ENCODE data around the gene MTHFR. TPM values are rescaled to one million over a fixed set of nuclear protein-coding genes. Genes with fewer than 3 reads are reported as not detected.
A peak's percentile ranks its signal among the peaks of the same experiment; 100 is the strongest.

Gene MTHFR
- total RNA-seq (10 to 100 TPM; 27.6 to 29.0 TPM), polyA plus RNA-seq (1 to 10 TPM; 5.5 to 9.0 TPM)

DNA sequence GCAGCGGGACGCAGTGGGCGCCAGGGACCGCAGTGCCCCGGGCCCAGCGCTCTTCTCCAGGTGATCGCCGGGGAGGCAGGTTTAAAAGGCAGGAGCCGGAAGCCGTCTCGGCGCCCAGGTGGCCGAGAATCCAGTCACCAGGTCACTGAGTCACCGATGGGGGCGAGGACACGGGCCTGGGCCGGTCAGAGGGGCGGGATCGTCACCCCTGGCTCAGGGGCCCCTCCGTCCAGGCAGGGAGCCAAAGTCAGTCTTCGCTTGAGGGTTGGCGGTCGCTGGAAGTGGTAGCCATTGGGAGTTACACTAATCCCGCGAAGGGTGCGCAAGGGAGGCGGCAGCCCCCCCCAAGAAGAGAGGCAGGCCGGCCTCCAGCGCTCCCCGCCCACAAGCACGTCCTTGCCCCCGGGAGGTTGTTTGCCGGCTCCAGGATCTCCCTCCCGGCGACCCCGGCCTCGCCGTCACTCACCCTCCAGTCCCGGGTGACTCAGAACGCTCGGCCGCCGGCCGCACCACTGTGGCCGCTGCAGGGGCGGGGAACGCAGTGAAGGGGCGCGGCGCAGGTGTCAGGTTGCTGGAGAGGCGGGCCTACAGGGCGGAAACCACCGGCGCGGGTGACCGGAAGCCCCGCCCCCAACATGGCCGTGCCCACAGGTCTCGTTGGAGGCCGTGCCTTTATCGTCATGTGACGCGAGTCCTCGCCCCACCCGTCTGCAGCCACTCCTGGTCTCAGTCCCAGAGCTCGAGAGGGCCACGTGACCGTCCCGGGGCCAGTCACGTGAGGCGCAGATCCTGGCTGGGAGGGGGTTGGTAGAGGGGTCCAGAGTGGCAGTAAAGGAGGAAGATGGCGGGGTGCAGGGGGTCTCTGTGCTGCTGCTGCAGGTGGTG lies at the start of gene MTHFR, which contains the start of gene CLCN6:
Gene MTHFR, minus strand, starts transcription at position 543 of the 885 bp plus-strand sequence. CDS start 2,848 bp downstream, outside the sequence.
Gene CLCN6, plus strand, starts transcription at position 770 of the 885 bp plus-strand sequence. Its CDS starts 72 bp downstream, at position 842.
- Histone ChIP-seq H3K9me3 (ENCODE audit: control insufficient read depth in 4 of 4, low read length in 3 of 4) (no peaks in the 10 kb centered on the region), H3K27ac (ENCODE audit: low read depth in 1 of 2, low read length in 2 of 2) (peak within 1 kb of the TSS; percentile 97 to 98), H3K4me1 (ENCODE audit: control insufficient read depth in 4 of 4, insufficient read depth in 4 of 4, low read length in 3 of 4) (peaks cover 7 to 47% (median 40%) of the 10 kb centered on the region in 4 donors), H3K27me3 (ENCODE audit: control insufficient read depth in 4 of 4, insufficient read depth in 4 of 4, low read length in 3 of 4) (no peaks in the 10 kb centered on the region), H3K9ac (ENCODE audit: low read depth in 1 of 2, low read length in 2 of 2) (peak within 1 kb of the TSS; percentile 87 to 96), H3K4me3 (ENCODE audit: low read depth in 1 of 3, low read length in 3 of 3) (peak within 1 kb of the TSS; percentile 72 to 86 (median 83)), H3K36me3 (ENCODE audit: control insufficient read depth in 4 of 4, insufficient read depth in 3 of 4, low read depth in 1 of 4, low read length in 3 of 4) (peaks cover 3 to 10% (median 4%) of the 10 kb centered on the region in 4 donors)
- under 1% methylated on average over 72 of the region's 72 CpGs for WGBS
- peak; percentile 98 for DNase-seq (ENCODE audit: low spot score)
- TF ChIP-seq TAF1 (conservative IDR thresholded peaks at IDR 0.05) (peak; percentile 81), SP1 (IDR thresholded peaks at IDR 0.05) (peak; percentile 87), FOXA2 (IDR thresholded peaks at IDR 0.05) (no peak), RAD21 (IDR thresholded peaks at IDR 0.05) (peak in 1 of 2 donors; percentile 29), GABPA (IDR thresholded peaks at IDR 0.05 in 1 of 2, conservative IDR thresholded peaks at IDR 0.05 in 1 of 2) (peak; percentile 80 to 94), FOXA1 (IDR thresholded peaks at IDR 0.05) (no peak), EGR1 (IDR thresholded peaks at IDR 0.05; ENCODE audit: low read depth in 2 of 2) (no peak), NR2F2 (IDR thresholded peaks at IDR 0.05) (no peak), HNF4A (conservative IDR thresholded peaks at IDR 0.05) (peak in 1 of 2 donors; percentile 29), JUND (IDR thresholded peaks at IDR 0.05) (peak; percentile 79 to 90), HNF4G (IDR thresholded peaks at IDR 0.05) (no peak), YY1 (IDR thresholded peaks at IDR 0.05) (peak; percentile 98), RXRA (IDR thresholded peaks at IDR 0.05) (peak; percentile 30 to 34)
- TF ChIP-seq, protein P1, sequence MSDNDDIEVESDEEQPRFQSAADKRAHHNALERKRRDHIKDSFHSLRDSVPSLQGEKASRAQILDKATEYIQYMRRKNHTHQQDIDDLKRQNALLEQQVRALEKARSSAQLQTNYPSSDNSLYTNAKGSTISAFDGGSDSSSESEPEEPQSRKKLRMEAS (IDR thresholded peaks at IDR 0.05): no peak
- TF ChIP-seq, protein P2, sequence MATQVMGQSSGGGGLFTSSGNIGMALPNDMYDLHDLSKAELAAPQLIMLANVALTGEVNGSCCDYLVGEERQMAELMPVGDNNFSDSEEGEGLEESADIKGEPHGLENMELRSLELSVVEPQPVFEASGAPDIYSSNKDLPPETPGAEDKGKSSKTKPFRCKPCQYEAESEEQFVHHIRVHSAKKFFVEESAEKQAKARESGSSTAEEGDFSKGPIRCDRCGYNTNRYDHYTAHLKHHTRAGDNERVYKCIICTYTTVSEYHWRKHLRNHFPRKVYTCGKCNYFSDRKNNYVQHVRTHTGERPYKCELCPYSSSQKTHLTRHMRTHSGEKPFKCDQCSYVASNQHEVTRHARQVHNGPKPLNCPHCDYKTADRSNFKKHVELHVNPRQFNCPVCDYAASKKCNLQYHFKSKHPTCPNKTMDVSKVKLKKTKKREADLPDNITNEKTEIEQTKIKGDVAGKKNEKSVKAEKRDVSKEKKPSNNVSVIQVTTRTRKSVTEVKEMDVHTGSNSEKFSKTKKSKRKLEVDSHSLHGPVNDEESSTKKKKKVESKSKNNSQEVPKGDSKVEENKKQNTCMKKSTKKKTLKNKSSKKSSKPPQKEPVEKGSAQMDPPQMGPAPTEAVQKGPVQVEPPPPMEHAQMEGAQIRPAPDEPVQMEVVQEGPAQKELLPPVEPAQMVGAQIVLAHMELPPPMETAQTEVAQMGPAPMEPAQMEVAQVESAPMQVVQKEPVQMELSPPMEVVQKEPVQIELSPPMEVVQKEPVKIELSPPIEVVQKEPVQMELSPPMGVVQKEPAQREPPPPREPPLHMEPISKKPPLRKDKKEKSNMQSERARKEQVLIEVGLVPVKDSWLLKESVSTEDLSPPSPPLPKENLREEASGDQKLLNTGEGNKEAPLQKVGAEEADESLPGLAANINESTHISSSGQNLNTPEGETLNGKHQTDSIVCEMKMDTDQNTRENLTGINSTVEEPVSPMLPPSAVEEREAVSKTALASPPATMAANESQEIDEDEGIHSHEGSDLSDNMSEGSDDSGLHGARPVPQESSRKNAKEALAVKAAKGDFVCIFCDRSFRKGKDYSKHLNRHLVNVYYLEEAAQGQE (IDR thresholded peaks at IDR 0.05): peak; percentile 95
- TF ChIP-seq, protein P3, sequence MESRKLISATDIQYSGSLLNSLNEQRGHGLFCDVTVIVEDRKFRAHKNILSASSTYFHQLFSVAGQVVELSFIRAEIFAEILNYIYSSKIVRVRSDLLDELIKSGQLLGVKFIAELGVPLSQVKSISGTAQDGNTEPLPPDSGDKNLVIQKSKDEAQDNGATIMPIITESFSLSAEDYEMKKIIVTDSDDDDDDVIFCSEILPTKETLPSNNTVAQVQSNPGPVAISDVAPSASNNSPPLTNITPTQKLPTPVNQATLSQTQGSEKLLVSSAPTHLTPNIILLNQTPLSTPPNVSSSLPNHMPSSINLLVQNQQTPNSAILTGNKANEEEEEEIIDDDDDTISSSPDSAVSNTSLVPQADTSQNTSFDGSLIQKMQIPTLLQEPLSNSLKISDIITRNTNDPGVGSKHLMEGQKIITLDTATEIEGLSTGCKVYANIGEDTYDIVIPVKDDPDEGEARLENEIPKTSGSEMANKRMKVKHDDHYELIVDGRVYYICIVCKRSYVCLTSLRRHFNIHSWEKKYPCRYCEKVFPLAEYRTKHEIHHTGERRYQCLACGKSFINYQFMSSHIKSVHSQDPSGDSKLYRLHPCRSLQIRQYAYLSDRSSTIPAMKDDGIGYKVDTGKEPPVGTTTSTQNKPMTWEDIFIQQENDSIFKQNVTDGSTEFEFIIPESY (IDR thresholded peaks at IDR 0.05): peak; percentile 37
- TF ChIP-seq, protein P4, sequence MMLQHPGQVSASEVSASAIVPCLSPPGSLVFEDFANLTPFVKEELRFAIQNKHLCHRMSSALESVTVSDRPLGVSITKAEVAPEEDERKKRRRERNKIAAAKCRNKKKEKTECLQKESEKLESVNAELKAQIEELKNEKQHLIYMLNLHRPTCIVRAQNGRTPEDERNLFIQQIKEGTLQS (IDR thresholded peaks at IDR 0.05): no peak
- TF ChIP-seq, protein P5, sequence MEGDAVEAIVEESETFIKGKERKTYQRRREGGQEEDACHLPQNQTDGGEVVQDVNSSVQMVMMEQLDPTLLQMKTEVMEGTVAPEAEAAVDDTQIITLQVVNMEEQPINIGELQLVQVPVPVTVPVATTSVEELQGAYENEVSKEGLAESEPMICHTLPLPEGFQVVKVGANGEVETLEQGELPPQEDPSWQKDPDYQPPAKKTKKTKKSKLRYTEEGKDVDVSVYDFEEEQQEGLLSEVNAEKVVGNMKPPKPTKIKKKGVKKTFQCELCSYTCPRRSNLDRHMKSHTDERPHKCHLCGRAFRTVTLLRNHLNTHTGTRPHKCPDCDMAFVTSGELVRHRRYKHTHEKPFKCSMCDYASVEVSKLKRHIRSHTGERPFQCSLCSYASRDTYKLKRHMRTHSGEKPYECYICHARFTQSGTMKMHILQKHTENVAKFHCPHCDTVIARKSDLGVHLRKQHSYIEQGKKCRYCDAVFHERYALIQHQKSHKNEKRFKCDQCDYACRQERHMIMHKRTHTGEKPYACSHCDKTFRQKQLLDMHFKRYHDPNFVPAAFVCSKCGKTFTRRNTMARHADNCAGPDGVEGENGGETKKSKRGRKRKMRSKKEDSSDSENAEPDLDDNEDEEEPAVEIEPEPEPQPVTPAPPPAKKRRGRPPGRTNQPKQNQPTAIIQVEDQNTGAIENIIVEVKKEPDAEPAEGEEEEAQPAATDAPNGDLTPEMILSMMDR (IDR thresholded peaks at IDR 0.05; ENCODE audit: low read depth, low read length, missing input control): no peak

All from liver (tissue), 9 donors.